Kidney (tissue), 14 donors: ENCODE data around the gene ITGB5. TPM values are rescaled to one million over a fixed set of nuclear protein-coding genes. Genes with fewer than 3 reads are reported as not detected.
A peak's percentile ranks its signal among the peaks of the same experiment; 100 is the strongest.

Experiments
- DNase-seq, 5 donors: peaks; one replicate each; pipeline ENCODE4 v3.0.0-alpha.2; 2013 to 2020
- FAIRE-seq: peaks from 2 replicates; lab custom pipeline; 2012; peaks lifted over from hg19 to GRCh38; lab: Jason Lieb, UNC
- H3K27ac ChIP-seq, 2 donors: one replicate each; pipeline ENCODE4 v1.7.0; 2013; ENCODE audit warnings: low read depth in 2 of 2, low read length in 2 of 2, inconsistent platforms in 1 of 2
- H3K27me3 ChIP-seq: one replicate; pipeline ENCODE4 v1.7.1; 2013; ENCODE audit warnings: low read length, inconsistent platforms; ENCODE audit not compliant: control insufficient read depth, insufficient read depth
- H3K36me3 ChIP-seq, 3 donors: one replicate each; pipeline versions ENCODE4 v1.7.0 to v1.7.1; 2013; ENCODE audit warnings: low read length in 3 of 3, control low read depth in 1 of 3, inconsistent platforms in 1 of 3; ENCODE audit not compliant: insufficient read depth in 3 of 3, control insufficient read depth in 2 of 3
- H3K4me1 ChIP-seq, 3 donors: one replicate each; pipeline versions ENCODE4 v1.7.0 to v1.7.1; 2013; ENCODE audit warnings: low read length in 3 of 3, inconsistent platforms in 1 of 3, low read depth in 1 of 3; ENCODE audit not compliant: control insufficient read depth in 2 of 3, insufficient read depth in 2 of 3
- H3K4me3 ChIP-seq, 3 donors: one replicate each; pipeline versions ENCODE4 v1.7.0 to v1.8.1; 2013; ENCODE audit warnings: low read length in 3 of 3, control low read depth in 1 of 3, inconsistent platforms in 1 of 3
- H3K9ac ChIP-seq, 3 donors: one replicate each; pipeline versions ENCODE4 v1.7.0 to v1.7.1; 2013; ENCODE audit warnings: low read length in 3 of 3, control low read depth in 1 of 3, inconsistent platforms in 1 of 3
- H3K9me3 ChIP-seq, 3 donors: one replicate each; pipeline versions ENCODE4 v1.7.0 to v1.7.1; 2013; ENCODE audit warnings: low read length in 3 of 3, control low read depth in 1 of 3, inconsistent platforms in 1 of 3; ENCODE audit not compliant: control insufficient read depth in 2 of 3, insufficient read depth in 1 of 3
- CTCF ChIP-seq: IDR thresholded peaks from 3 replicates; pipeline ENCODE4 v1.5.1; 2012; ENCODE audit warnings: mild to moderate bottlenecking, moderate library complexity, borderline replicate concordance; ENCODE audit not compliant: insufficient read depth; ENCODE audit errors: extremely low read depth
- intact Hi-C: fragments of 100-400 bp; cut with DNase I; formaldehyde crosslinking; loops from one replicate; pipeline ENCODE4 v1.11.1; 2022
- polyA plus RNA-seq: library from polyadenylated mRNA; stranded (reverse); fragments of 350-450 nt; fragmentation: Illumina TruSeq; extraction: RNeasy Lipid Tissue Mini Kit (QIAGEN cat#74804); gene quantifications from one replicate; pipeline ENCODE4 v1.2.3, GENCODE V29; 2014; ENCODE audit warnings: low read depth, low replicate concordance; ENCODE audit not compliant: insufficient read depth
- total RNA-seq: library from RNA; stranded (reverse); fragmentation: NEBNext Ultra II Directional; extraction: Animal tissue kit (Norgen Biotek cat#: 25700); gene quantifications from one replicate; pipeline ENCODE4 v1.2.1, GENCODE V29; 2021
- donor health status: control.
- donor health status: control.
- donor health status: control.
- donor health status: control.
- donor health status: control.
- donor health status: DM: yes; HTN: yes; CAD: no.
- donor health status: Normal renal cell carcinoma (clear cell type).

Gene ITGB5
- total and polyA plus RNA-seq, 2 donors from 2014 or later, result 115 TPM

- FAIRE-seq, result no peak
- intact Hi-C loops, result no loop called here
- TF ChIP-seq CTCF, result no peak
Observed at GRCh38 chr3:124847863-124848262, 39.3 kb downstream of the ITGB5 start.

GRCh38 chr3:124847051-124847450 lies 40.1 kb downstream of the ITGB5 start:
- H3K4me1 ChIP-seq, result peaks cover 0 to 6% (median 6%) of the 10 kb centered on the region in 3 donors
- no peak for TF ChIP-seq CTCF

More at GRCh38 chr3:124847863-124848262, 39.3 kb downstream of the ITGB5 start:
- H3K9me3 ChIP-seq, result no peaks in the 10 kb centered on the region
- no peak overlapping the region for H3K27ac ChIP-seq
- DNase-seq, result no peak
- no peak overlapping the region for H3K4me3 ChIP-seq
- no peak overlapping the region for H3K9ac ChIP-seq
- no peaks in the 10 kb centered on the region for H3K27me3 ChIP-seq
- H3K4me1 ChIP-seq, result peaks cover 0 to 6% (median 6%) of the 10 kb centered on the region in 3 donors
- peaks cover 0 to 16% (median 10%) of the 10 kb centered on the region in 3 donors for H3K36me3 ChIP-seq

GRCh38 chr3:124846189-124846588 lies 41.0 kb downstream of the ITGB5 start:
- Histone ChIP-seq H3K27ac (peak overlapping the region in 1 of 2 donors; percentile 40), H3K4me3 (no peak overlapping the region), H3K36me3 (peaks cover 0 to 23% (median 16%) of the 10 kb centered on the region in 3 donors), H3K27me3 (no peaks in the 10 kb centered on the region), H3K9ac (no peak overlapping the region), H3K9me3 (no peaks in the 10 kb centered on the region), H3K4me1 (peaks cover 0 to 6% (median 6%) of the 10 kb centered on the region in 3 donors)
- no peak for FAIRE-seq
- TF ChIP-seq CTCF, result no peak
- no peak for DNase-seq
- intact Hi-C loops, result no loop called here

More at GRCh38 chr3:124847051-124847450, 40.1 kb downstream of the ITGB5 start:
- intact Hi-C loops, result no loop called here
- FAIRE-seq, result no peak
- no peak for DNase-seq
- Histone ChIP-seq H3K36me3 (peaks cover 0 to 16% (median 11%) of the 10 kb centered on the region in 3 donors), H3K9ac (no peak overlapping the region), H3K27me3 (no peaks in the 10 kb centered on the region), H3K27ac (no peak overlapping the region), H3K9me3 (no peaks in the 10 kb centered on the region), H3K4me3 (no peak overlapping the region)

GRCh38 chr3:124845406-124845805 lies 41.8 kb downstream of the ITGB5 start:
- Histone ChIP-seq H3K4me1 (peaks cover 0 to 6% (median 6%) of the 10 kb centered on the region in 3 donors), H3K27ac (peak overlapping the region in 1 of 2 donors; percentile 40), H3K36me3 (peaks cover 0 to 27% (median 16%) of the 10 kb centered on the region in 3 donors), H3K4me3 (no peak overlapping the region), H3K9me3 (no peaks in the 10 kb centered on the region), H3K27me3 (no peaks in the 10 kb centered on the region), H3K9ac (peak overlapping the region in 1 of 3 donors; percentile 5)
- no peak for DNase-seq
- no peak for TF ChIP-seq CTCF
- intact Hi-C loops, result no loop called here
- no peak for FAIRE-seq
